Bone marrow (tissue), 2 donors: ENCODE data around the gene RAP1A.
"Not testable (repeated sequence)": the region's sequence is repeated elsewhere in the genome, so short reads cannot be mapped to it uniquely, and the experiment has no call there.

Experiments
- DNase-seq, 2 donors: peaks; one replicate each; lab custom pipeline; 2025; lab: John Stamatoyannopoulos, UW

The RAP1A gene

DNA sequence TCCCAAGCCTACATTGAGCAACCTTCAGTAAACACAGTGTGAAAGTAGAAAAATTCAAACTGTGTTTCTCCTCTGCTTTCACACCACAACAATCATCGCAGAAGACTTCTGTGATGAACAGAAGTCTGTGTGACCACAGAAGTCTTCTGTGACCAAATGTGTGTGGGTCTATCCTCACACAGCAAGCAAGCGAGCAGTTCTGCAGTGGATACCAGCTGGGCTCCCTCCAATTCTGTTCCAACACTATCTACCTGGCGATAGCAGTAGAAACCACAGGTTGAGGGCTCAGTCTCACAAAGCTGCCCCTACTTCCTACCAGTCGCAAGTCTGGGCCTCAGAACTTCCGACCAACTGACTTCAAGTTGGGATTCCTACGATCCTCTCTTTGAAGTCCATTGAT lies 21.0 kb upstream of the RAP1A start:
- DNase-seq, result no peak

DNA sequence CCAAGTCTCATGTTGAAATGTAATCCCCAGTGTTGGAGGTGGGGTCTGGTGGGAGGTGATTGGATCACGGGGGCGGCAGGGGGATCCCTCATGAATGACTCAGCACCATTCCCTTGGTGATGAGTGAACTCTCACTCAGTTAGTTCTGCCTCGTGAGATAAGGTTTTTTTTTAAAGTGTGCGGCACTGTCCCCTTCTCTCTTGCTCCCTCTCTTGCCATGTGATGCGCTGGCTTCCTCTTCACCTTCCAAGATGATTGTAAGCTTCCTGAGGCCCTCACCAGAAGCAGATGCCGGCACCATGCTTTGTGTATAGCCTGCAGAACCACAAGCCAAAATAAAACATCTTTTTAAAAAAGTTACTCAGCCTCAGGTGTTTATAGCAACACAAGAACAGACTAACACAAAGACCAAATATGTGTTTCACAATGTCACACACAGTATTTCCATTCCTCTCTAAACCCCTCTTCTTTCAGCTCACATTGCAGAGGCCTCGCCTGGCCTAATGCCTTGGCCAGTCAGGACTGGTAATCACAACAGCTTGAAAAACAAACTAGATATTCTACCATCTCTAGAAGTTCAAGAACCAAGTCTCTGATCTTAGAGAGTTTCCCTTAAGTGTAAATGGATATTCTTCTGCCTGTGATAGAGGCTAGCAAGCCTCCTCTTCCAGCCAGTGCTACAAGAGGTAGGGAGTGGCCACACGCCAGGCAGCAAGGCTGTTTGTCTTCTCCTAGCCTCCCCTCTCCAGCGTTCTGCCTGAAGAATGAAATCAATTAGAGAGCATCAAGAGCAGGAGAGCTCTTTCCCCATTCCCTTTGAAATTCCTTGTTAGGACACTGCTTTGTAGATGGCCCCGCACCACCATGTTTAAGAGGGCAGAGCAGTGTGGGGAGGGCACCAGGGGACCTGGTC lies 19.6 kb upstream of the RAP1A start:
- no peak for DNase-seq

DNA sequence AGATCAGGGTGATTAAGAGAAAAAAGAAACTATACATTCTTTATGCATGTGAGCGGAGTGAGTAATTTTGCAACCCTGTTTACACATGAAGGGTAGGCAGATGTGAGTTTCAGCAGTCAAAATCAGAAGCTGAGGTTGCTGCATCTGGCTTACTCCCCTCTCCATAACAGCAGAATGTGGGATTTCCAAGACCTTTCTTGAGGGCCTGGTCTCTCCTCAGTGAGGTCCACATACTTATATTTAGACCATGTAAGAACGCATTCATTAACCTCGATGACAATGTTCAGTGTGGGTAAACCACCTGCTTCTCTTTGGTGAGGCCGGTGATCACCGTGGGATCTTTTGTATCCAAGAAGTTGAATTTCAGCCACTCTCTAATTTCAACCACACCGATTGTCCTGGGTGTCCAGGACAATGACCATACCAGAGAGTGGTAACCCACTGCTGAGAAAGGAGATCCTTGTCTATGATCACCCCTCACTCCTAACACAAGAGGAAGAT lies 18.7 kb upstream of the RAP1A start:
- DNase-seq, result no peak

DNA sequence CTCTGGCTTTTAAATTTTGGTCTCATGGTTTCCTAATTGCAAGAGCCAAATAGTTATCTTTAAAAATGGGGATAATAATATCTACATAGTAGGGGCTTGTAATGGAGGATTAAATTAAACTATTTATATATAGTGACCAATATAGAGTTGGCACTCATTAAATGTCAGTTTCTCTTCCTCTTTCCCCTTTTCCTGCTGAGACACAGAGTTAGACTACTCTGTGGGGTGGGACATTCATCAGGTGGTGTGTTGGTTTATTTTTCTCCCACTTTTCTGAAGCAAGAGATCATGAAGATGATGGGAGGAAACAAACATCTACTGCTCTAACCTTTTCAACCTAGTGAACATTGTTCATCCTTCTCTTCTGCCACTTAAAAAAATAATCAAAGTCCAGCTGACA lies 17.3 kb upstream of the RAP1A start:
- no peak for DNase-seq

DNA sequence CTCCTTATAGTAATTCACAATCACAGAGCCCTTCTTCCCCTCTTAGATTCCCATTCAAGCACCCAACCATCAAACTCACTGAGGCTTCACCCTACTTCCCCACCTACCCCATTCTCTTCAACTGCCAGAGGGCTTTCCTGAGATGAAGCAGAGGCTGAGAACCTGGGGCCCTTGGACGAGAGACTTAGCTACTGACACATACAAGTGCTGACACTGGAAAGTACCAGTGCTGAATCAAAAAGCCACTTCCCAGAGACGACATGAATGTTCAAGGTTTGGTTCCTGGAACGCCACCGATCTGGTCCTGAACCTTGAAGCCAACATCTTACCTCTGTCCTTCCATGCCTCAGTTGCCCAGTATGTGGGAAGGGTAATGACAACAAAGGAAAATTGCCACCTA lies 16.6 kb upstream of the RAP1A start:
- no peak for DNase-seq

DNA sequence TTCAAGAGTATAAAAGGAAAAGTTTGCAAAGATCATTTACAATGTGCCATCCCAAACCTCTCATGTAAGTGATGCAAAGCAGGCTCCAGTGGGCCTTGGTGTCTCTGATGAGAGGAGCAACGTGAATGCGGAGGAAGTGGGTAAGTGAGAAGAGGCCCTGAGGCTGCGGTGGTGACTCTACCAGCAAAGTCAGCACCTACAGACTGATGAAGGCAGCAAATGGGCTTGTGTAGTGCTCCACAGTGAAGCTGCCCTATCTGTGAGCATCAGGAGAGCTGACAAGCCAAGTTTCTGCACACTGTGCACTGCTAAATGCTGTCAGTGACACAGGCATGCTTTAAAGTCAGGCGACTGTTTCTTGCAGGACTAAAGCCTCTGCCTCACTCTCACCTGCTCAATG lies 15.6 kb upstream of the RAP1A start:
- DNase-seq, result no peak

DNA sequence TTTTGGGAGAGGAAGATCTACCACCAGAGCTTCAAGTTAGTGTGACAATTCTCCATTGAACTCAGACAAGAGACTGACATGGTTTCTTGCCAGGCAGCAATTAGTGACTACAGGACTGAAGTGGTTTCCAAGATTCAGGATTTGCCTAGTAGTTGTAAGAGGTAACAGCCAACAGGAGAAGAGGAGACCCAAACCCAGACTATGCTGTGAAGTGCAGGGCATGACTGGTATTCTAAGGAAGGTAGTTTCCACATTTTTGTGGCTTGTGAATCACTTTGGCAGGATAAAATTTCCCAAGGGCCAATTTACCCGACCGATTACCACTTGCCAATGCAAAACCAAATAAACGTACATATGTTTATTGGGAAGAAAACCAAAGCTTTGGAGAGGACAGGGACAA lies 14.7 kb upstream of the RAP1A start:
- no peak for DNase-seq

DNA sequence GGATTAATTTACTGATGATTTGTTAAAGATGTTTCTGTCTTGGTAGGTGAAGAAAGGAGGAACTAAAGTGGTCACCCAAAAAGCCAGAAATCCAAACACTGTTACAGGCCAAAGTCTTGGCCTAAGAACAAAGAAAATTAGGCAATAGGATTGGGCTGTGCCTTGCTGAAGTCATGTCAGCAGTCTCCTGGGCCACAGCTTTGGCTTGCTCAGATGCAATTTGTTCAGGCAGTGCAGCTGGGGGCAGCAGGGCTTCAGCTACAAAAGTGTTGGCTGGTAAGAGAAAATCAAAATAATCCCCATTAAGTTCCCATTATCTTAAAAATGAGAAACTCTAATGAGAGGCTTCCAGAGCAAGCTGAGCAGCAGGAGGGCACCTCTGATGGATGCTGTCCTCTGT lies 14.0 kb upstream of the RAP1A start:
- DNase-seq, result no peak

DNA sequence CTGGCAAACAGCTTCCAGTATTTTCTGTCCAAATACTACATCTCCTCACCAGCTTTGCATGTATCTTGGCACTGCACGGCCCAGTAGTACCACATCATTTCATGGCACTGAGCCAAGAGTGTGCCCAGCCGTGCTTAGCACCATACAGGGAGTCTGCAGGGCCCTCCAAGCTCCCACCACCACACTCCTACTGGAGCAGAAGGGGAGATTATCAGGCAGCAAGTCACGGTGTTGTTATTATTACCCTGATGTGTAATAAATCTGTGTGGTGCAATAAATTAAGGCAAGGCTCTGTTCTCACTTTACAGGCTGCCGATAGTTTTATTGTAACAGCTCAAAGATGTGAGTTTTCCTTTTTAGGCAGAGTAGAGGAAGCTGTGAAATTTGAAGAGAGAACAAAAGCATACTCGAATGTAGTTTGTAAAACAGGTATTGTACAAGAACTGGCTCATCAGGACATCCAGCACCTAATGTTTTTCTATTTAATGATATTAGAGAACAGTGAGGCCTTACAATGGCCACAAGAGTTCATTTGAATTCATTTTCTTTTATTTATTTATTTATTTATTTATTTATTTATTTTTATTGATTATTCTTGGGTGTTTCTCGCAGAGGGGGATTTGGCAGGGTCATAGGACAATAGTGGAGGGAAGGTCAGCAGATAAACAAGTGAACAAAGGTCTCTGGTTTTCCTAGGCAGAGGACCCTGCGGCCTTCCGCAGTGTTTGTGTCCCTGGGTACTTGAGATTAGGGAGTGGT lies 13.0 kb upstream of the RAP1A start:
- DNase-seq, result not testable (repeated sequence)

DNA sequence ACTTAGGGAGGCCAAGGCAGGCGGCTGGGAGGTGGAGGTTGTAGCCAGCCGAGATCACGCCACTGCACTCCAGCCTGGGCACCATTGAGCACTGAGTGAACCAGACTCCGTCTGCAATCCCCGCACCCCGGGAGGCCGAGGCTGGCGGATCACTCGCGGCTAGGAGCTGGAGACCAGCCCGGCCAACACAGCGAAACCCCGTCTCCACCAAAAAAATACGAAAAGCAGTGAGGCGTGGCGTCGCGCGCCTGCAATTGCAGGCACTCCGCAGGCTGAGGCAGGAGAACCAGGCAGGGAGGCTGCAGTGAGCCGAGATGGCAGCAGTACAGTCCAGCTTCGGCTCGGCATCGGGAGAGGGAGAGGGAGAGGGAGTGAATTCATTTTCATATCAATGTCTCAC lies 11.1 kb upstream of the RAP1A start:
- not testable (repeated sequence) for DNase-seq

DNA sequence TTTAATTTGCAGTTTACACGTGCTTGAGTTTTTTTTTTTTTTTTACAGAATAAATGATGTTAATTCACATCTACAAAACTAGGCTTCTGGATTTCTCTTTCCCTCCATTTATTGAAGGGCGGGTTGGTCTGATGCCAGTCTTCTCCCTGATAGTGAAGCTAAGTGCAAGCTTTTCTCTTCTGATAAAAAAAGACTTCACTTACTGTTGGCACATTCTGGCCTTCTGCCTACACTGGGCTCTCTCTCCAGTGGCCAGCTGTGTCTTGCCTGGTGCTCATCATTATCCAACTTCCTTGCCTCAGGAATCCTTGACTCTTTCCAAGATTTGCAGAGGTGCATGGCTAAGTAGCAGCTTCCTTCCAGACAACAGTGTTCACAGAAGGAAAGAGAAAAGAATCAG lies 7.6 kb upstream of the RAP1A start:
- DNase-seq, result no peak

DNA sequence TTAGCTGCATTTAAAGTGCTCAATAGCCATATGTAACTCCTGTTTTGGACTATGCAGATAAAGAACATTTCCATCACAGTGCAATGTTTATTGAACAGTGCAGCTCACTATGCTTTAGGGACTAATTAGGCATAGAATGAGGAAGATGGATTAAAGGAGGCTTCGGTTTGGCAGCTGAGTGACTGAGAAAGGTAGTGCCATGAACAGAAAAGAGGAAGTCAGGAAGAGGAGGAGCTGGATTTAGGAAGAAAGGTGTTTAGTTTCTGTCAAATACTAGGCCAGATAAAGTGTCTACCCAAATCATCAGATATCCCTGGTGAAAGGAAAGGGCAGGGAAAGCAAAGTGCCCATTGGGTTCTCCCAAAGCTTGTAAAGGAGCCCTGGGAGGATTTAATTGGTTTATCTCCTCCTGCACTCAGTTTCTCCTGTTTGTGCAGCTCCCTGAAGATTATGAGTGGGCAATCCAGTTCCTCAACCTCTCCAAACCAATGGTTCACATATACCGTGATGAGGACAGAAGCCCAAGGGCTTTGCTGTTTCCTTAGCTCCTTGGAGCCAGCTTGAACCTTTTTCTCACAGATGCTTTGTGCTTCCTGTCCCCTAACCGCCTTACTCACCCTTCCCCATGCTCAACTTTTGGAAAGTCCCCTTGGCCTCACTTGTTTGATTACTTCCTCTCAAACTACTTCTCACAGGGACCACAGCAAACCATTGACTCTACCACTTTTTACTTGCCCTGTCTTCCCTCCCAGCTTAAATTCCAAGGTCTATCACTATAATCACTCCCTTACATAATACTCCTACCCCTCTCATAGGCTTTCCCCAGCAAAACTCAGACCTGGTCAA lies 3.5 kb upstream of the RAP1A start:
- peak; percentile 26 to 94 for DNase-seq

DNA sequence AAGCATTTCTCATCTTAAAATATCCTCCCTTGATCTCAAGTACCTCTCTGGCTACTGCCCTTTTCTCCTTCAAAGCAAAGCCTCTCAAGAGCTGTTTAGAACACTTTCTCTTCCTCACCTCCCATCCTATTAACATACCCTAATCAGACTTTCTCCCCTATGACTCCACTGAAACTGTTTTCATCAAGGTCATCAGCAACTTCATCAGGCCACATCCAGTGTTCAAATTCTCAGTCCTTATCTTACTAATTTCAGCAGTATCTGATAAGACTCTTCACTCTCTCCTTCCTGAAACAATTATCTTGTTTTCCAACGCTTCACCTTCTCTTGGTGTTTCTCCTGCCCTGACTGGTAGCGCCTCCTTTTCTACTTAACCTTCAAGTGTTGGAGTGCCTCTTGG lies 1.5 kb upstream of the RAP1A start:
- no peak for DNase-seq

DNA sequence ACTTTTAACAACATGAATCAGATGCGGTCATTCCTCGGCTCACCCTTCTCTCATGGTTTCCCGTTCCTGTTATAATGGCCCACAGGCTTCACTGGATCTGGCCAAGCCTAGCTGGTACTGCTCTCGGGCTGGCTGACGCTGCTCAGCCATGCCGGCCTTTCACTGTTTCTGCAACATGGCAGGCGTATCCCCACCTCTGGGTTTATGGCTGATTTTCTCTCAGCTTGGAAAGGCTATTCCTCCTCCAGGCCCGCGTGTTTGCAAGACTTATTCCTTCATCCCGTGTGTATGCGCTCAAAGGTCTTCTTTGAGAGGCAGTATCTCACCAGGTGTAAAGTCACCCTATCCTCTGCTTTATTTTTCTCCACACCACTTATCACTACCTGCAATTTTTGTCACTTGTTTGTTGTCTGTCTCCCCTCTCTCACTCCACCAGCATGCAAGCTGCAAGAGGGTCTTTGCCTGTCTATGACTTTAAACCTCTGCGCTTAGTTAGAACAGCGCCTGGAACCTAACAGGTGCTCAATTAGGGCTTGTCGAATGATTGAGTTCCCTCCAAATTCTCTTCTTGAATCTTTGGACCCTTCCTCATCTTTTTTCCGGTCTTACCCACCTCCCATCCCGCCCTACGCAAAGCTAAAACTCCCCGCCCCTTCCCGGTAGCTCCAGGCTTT lies 491 bp upstream of the RAP1A start:
- no peak for DNase-seq

DNA sequence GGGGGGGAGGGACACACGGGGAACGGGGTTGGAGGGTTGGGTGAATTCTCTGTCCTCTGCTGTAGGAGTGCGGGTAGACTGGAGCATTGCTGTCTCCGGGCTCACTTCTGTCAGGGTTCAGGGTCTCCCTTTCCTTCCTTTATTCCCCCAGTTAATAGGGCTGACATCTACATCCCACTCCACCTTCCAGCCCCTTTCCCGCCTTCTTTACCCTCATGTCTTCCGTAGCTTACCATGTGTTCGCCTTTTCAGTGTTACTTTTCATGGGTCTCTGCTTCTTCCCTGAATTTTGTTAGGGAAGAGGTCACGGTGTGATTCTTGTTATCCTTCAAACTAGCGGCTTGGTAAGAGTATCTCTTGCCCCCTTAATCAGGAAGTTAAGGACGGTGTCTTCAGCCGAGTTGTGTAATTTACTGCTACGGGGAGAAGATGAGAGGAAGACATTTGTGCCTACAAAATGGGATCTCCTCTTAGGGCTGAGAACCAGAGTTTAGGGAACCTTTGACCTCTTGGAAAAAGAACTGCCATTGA lies 917 bp downstream of the RAP1A start:
- peak in 1 of 2 donors; percentile 24 for DNase-seq

DNA sequence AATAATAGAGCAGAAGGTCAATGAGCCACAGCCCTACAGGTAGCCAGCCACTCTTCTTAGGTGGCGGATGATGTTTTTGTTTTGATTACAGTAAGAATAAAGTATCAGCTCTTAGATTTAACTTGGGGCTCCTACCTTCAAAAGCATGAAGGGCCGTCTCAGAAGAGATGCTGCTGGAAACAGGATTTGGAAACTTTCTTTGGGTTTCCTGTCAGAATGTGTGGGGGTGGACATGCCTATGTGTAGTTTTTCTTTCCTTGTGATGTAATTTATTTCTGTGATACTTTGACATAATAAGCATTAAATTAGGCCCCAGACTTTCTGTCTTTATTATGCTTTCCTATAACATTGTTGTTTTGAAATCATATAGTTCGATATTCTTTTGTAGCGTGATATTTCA lies 1.5 kb downstream of the RAP1A start:
- DNase-seq, result peak in 1 of 2 donors; percentile 21

DNA sequence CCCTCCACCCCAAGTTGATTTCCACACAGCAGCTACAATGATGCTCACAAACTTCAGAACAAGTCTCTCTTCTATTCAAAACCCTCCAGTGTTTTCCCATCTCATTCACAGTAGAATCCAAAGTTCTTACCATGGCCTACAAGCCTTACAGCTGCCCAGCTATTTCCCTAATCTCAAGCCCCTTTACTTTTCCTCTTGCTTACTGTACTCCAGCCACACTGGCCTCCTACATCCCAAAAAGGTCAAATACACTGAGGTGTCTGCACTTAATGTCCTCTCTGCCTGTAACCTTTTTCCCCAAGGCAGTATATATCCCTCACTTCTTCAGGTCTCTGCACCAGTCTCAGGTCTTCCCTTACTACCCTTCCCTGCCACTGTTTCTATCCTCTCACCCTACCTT lies 2.6 kb downstream of the RAP1A start:
- no peak for DNase-seq

DNA sequence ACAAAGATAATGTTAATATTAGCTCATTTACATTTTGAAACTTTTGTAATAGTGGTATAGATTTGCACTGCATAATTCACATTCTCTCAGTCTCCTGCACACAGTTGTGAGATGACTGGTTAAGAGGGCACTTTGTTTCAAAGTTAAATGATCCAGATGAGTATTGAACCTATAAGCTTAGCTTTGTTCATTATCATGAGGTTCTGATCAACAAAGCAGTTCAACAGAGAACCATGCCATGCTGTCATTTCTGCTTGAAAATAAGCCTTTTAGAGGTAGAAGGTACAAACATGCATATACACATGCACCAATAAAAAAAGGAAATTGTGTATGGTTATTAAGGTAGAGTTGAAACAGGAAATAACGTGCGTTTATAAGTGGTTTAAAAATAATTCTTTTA lies 4.8 kb downstream of the RAP1A start:
- DNase-seq, result no peak

DNA sequence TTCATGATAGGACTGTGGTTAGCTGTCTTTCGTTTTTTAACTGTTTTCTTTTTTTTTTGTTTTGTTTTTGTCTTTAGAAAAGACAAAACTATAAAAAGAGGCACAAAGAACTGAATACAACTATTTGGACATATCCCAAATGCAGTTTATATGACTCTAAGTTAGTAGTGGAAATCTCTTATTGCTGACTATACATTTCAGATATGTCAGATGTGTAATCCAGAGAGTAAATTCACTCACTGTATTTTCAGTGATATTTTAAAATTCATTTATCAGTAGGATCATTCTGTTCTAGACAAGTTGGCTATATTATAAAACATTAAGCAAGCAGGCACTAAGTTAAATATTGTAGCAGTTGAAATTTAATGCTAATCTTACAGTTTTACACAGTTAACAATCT lies 5.7 kb downstream of the RAP1A start:
- no peak for DNase-seq

DNA sequence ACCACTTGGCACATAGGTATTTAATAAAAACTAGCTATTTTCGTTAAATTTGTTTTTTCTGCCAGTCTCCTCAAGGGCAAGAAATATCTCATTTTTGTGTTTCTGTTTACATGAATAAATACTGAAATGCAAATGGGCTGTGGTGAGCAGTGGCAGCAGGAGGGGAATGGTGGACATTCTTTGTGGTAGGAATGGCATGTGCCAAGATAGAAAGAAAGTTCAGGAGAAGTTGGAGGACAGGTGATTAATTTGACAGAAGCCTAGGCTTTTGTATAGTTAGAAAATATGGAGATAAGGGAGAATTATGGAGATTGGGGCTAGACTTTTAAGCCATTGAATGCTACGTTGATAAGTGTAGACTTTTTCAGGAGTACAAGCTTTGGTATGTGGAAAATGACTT lies 8.6 kb downstream of the RAP1A start:
- no peak for DNase-seq

DNA sequence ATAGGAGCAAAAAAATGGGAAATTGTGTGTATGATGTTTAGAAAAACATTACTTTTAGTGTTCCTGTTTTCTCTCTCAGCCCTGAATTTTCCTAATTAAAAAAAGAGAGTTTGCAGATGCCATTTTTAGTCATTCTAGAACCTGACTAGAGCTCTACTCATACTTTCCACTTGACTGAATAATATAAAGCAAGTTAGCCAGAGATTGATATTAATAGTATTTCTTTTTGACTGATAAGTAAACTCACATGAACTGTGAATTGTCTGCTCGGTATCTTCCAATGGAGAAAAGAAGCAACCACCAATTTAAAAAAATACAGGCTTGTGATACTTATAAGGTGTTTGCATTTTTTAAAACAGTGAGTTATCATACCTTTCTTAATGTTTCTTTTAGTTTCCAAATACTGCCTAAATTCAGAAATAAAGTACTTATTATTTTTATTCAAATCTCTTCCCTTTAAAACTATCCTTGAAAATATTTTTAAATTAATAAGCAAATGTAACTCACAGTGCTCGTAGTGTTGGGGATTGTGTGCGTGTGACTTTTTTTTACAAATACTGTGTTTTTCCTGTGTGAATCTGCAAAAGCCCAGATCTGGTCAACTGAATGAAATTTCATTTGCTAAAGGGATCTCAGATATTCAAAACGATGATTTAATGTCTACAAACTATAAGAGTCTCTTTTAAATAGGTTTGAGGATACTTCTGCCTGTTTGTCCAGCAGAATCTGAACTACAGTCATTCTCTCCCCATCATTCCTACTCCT lies 9.8 kb downstream of the RAP1A start:
- DNase-seq, result no peak
